Ishikawa (cell line): ENCODE results near the gene CNBP.

ENCODE experiments used
- FOXM1 ChIP-seq: IDR thresholded peaks from 2 replicates; pipeline ENCODE4 v1.6.1; 2012; ENCODE audit warnings: low read depth, borderline replicate concordance
- RAD21 ChIP-seq: IDR thresholded peaks from 2 replicates; pipeline ENCODE4 v1.6.1; 2012; ENCODE audit warnings: low read depth
- REST ChIP-seq: IDR thresholded peaks from 2 replicates; pipeline ENCODE4 v1.6.1; 2012; ENCODE audit warnings: low read depth, mild to moderate bottlenecking
- TF ChIP-seq, protein P1 (sequence below): IDR thresholded peaks from 2 replicates; pipeline ENCODE4 v1.6.1; 2012

GRCh38 chr3:129211345-129211744 lies 27.6 kb upstream of the CNBP start:
- TF ChIP-seq, protein P1, sequence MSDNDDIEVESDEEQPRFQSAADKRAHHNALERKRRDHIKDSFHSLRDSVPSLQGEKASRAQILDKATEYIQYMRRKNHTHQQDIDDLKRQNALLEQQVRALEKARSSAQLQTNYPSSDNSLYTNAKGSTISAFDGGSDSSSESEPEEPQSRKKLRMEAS = no peak
- TF ChIP-seq RAD21 = no peak
- no peak for TF ChIP-seq FOXM1
- no peak for TF ChIP-seq REST
